B cell (primary cell): ENCODE results near the gene MEAF6. TPM values are rescaled to one million over a fixed set of nuclear protein-coding genes. Genes with fewer than 3 reads are reported as not detected.

Source experiments
- ATAC-seq: fragments of 200-7000 bp; cut with Tn5 transposase; one replicate; pipeline ENCODE4 v1.10.0; 2021; ENCODE audit warnings: low read depth, mild to moderate bottlenecking, moderate number of reproducible peaks, moderate library complexity
- CTCF ChIA-PET: fragments of 350-600 bp; sonication (Branson Sonifier 250); formaldehyde crosslinking; loops from one replicate; lab custom pipeline; 2021; ENCODE audit warnings: antibody characterized with exemption, inconsistent platforms; lab: Charles Lee
- POLR2A ChIA-PET: fragments of 350-600 bp; sonication (Branson Sonifier 250); formaldehyde crosslinking; loops from one replicate; lab custom pipeline; 2021; ENCODE audit warnings: antibody characterized with exemption; lab: Charles Lee
- DNase-seq: peaks from one replicate; pipeline ENCODE4 v3.0.0; 2013
- H2AFZ ChIP-seq: 2 replicates; pipeline ENCODE4 v1.6.1; 2012; ENCODE audit warnings: mild to moderate bottlenecking, low read depth, low read length; ENCODE audit not compliant: insufficient read depth, poor library complexity, severe bottlenecking
- H3K27ac ChIP-seq, 2 donors: 1 replicate in 1 of 2; 2 replicates in 1 of 2; pipeline ENCODE4 v1.5.1; 2012 to 2013; ENCODE audit warnings: low read length in 2 of 2, mild to moderate bottlenecking in 2 of 2, moderate library complexity in 1 of 2
- H3K27me3 ChIP-seq, 4 experiments: fragments of 200-600 bp in 1 of 4; sonication (generic) in 1 of 4; replicated peaks in 1 of 4; 1 replicate in 2 of 4; 2 replicates in 2 of 4; pipeline versions ENCODE4 v1.6.1 to v1.7.0; 2013 to 2016; ENCODE audit warnings: low read length in 3 of 4, mild to moderate bottlenecking in 2 of 4, mixed read lengths in 1 of 4, moderate library complexity in 1 of 4; ENCODE audit not compliant: insufficient read depth in 4 of 4, control insufficient read depth in 3 of 4; ENCODE audit errors: control extremely low read depth in 1 of 4
- H3K36me3 ChIP-seq, 2 experiments: replicated peaks in 1 of 2; 1 replicate in 1 of 2; 2 replicates in 1 of 2; pipeline versions ENCODE4 v1.6.1 to v1.7.1; 2013; ENCODE audit warnings: low read length in 1 of 2; ENCODE audit not compliant: insufficient read depth in 2 of 2, control insufficient read depth in 1 of 2; ENCODE audit errors: control extremely low read depth in 1 of 2, extremely low read depth in 1 of 2
- H3K4me1 ChIP-seq, 2 donors: fragments of 200-600 bp in 1 of 2; sonication (generic) in 1 of 2; 1 replicate in 1 of 2; 2 replicates in 1 of 2; pipeline versions ENCODE4 v1.5.1 to v1.6.1; 2013 to 2017; ENCODE audit warnings: low read length in 2 of 2; ENCODE audit not compliant: control insufficient read depth in 2 of 2, insufficient read depth in 2 of 2
- H3K4me2 ChIP-seq: replicated peaks from 2 replicates; pipeline ENCODE3; 2012; ENCODE audit warnings: mild to moderate bottlenecking, low read depth, low read length; ENCODE audit not compliant: poor library complexity, severe bottlenecking
- H3K4me3 ChIP-seq, 5 experiments: fragments of 200-600 bp in 1 of 5; sonication (generic) in 1 of 5; 1 replicate in 3 of 5; 2 replicates in 2 of 5; pipeline versions ENCODE4 v1.5.1 to v1.7.0; 2011 to 2016; ENCODE audit warnings: low read length in 4 of 5, mild to moderate bottlenecking in 4 of 5, low read depth in 2 of 5, control low read depth in 1 of 5, moderate library complexity in 1 of 5; ENCODE audit not compliant: insufficient read depth in 1 of 5; ENCODE audit errors: control extremely low read depth in 1 of 5, extremely low read depth in 1 of 5
- H3K79me2 ChIP-seq: fragments of 200-600 bp; sonication (generic); one replicate; pipeline ENCODE4 v1.6.0; 2016; ENCODE audit warnings: low read length; ENCODE audit not compliant: control insufficient read depth, insufficient read depth
- H3K9ac ChIP-seq: fragments of 200-600 bp; sonication (generic); 2 replicates; pipeline ENCODE4 v1.6.1; 2017; ENCODE audit warnings: mild to moderate bottlenecking, low read length, moderate library complexity
- H3K9me3 ChIP-seq, 3 donors: one replicate each; pipeline versions ENCODE4 v1.6.1 to v1.7.1; 2013; ENCODE audit warnings: low read length in 2 of 3; ENCODE audit not compliant: control insufficient read depth in 2 of 3, insufficient read depth in 1 of 3; ENCODE audit errors: control extremely low read depth in 1 of 3
- H4K20me1 ChIP-seq: 2 replicates; pipeline ENCODE4 v1.6.0; 2012; ENCODE audit warnings: mild to moderate bottlenecking, low read length; ENCODE audit not compliant: insufficient read depth, control insufficient read depth, poor library complexity, severe bottlenecking
- H3K27ac Mint-ChIP-seq: one replicate; pipeline ENCODE4 v1.8.0; 2021; ENCODE audit warnings: mixed read lengths
- H3K27me3 Mint-ChIP-seq: one replicate; pipeline ENCODE4 v1.8.0; 2021; ENCODE audit warnings: mixed read lengths
- H3K4me1 Mint-ChIP-seq: one replicate; pipeline ENCODE4 v1.8.0; 2021; ENCODE audit warnings: mixed read lengths
- H3K4me3 Mint-ChIP-seq: one replicate; pipeline ENCODE4 v1.8.0; 2021; ENCODE audit warnings: mixed read lengths
- H3K9me3 Mint-ChIP-seq: one replicate; pipeline ENCODE4 v1.8.0; 2022; ENCODE audit warnings: mixed read lengths; ENCODE audit not compliant: insufficient read depth
- EZH2 ChIP-seq: IDR thresholded peaks from 2 replicates; pipeline ENCODE4 v1.6.1; 2012; ENCODE audit warnings: borderline replicate concordance, low read depth, mild to moderate bottlenecking, moderate library complexity, low read length; ENCODE audit not compliant: insufficient read depth, poor library complexity, severe bottlenecking
- WGBS: methylation state at CpG from one replicate; pipeline ENCODE4 v1.1.5; 2013; ENCODE audit warnings: missing lambda C conversion rate; ENCODE audit not compliant: insufficient coverage; 5-methylcytosine and 5-hydroxymethylcytosine counted together
- intact Hi-C: fragments of 100-400 bp; cut with micrococcal nuclease; formaldehyde crosslinking; loops from one replicate; pipeline ENCODE4 v1.10.0; 2022
- polyA plus RNA-seq: library from polyadenylated mRNA; depleted of rRNA; stranded (reverse); fragments of >200 nt; gene quantifications from 2 replicates; pipeline ENCODE4 v1.2.3, GENCODE V29; 2012
- total RNA-seq, 2 donors: library from RNA; stranded (reverse); fragments of 120-200 nt in 1 of 2; gene quantifications; 1 replicate in 1 of 2; 2 replicates in 1 of 2; pipeline versions ENCODE4 v1.2.3 to v1.2.4, GENCODE V29; 2013 to 2022
- TF ChIP-seq, protein P1 (sequence below): fragments of 200-600 bp; IDR thresholded peaks from one replicate; pipeline ENCODE4 v1.8.0; 2022; ENCODE audit warnings: antibody characterized with exemption, mild to moderate bottlenecking

MEAF6 gene
- total and polyA plus RNA-seq, 2 donors (not counting 1 experiment from before 2014, with no cell fraction given): 52.5 to 84.2 TPM

DNA sequence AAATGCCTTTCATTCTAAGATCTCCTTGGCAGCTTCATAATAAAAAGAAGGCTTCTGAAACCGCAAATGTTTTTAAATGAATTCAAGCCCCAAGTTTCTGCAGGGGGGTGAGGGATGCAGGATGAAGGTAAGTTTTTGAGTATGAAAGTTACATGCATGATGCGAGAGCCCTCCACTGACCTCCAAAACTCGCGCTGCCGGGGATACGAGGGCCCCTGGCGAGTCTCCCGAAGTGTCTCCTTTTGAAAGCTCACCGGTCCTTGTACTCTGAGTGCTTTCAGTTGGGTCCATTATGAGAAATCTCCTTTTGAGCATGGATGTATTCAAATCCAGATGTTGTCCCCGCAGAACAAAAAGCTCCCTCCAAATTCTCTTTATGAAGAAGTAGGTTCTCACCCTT is 59.0 kb downstream of the MEAF6 start:
- ATAC-seq (no peak), DNase-seq (no peak)
- Histone ChIP-seq H3K9me3 (no peaks in the 10 kb centered on the region), H3K4me2 (no peak overlapping the region), H3K27ac (no peak overlapping the region), H4K20me1 (no peaks in the 10 kb centered on the region), H3K4me1 (peaks cover 0 to 6% of the 10 kb centered on the region in 2 donors), H3K36me3 (no peaks in the 10 kb centered on the region), H3K4me3 (no peak overlapping the region), H2AFZ (no peak overlapping the region), H3K79me2 (no peaks in the 10 kb centered on the region), H3K9ac (no peak overlapping the region), H3K27me3 (peaks cover 0 to 2% (median 0%) of the 10 kb centered on the region in 4 experiments)
- TF ChIP-seq EZH2: no peak
- TF ChIP-seq, protein P1, sequence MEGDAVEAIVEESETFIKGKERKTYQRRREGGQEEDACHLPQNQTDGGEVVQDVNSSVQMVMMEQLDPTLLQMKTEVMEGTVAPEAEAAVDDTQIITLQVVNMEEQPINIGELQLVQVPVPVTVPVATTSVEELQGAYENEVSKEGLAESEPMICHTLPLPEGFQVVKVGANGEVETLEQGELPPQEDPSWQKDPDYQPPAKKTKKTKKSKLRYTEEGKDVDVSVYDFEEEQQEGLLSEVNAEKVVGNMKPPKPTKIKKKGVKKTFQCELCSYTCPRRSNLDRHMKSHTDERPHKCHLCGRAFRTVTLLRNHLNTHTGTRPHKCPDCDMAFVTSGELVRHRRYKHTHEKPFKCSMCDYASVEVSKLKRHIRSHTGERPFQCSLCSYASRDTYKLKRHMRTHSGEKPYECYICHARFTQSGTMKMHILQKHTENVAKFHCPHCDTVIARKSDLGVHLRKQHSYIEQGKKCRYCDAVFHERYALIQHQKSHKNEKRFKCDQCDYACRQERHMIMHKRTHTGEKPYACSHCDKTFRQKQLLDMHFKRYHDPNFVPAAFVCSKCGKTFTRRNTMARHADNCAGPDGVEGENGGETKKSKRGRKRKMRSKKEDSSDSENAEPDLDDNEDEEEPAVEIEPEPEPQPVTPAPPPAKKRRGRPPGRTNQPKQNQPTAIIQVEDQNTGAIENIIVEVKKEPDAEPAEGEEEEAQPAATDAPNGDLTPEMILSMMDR: no peak
- 96% methylated on average over 9 of the region's 10 CpGs for WGBS
- ChIA-PET CTCF (interaction anchor here (0.7 to 13.7 kb wide), 11 partner anchors 25 to 879 kb away, joined by 3 to 690 read pairs (median 4); partner anchors contain the start of genes MEAF6 and ZC3H12A), POLR2A (interaction anchor here (0.6 to 1.9 kb wide), 2 partner anchors 31 to 1222 kb away, joined by 6 to 8 read pairs; no protein-coding TSS in a partner anchor)
- intact Hi-C loops: loop anchor here (1.0 kb wide), 2 partner anchors 32 to 227 kb away; no protein-coding TSS in a partner anchor
- no peak overlapping the region for H3K4me3 Mint-ChIP-seq
- no peaks in the 10 kb centered on the region for H3K27me3 Mint-ChIP-seq
- peaks cover 4% of the 10 kb centered on the region for H3K4me1 Mint-ChIP-seq
- H3K9me3 Mint-ChIP-seq: no peaks in the 10 kb centered on the region
- H3K27ac Mint-ChIP-seq: no peak overlapping the region

GRCh38 chr1:37453647-37454046 is 60.9 kb downstream of the MEAF6 start:
- H3K36me3 ChIP-seq: no peaks in the 10 kb centered on the region
- DNase-seq (no peak), ATAC-seq (no peak)
- no peaks in the 10 kb centered on the region for H3K9me3 ChIP-seq
- ChIA-PET CTCF (interaction anchor here (1.2 to 13.7 kb wide), 5 partner anchors 14 to 227 kb away, joined by 6 to 690 read pairs (median 25); partner anchors contain the start of genes MEAF6 and ZC3H12A), POLR2A (interaction anchor here (1.2 to 1.9 kb wide), 3 partner anchors 21 to 33 kb away, joined by 3 to 20 read pairs (median 8); partner anchors contain the start of gene ZC3H12A)
- H3K4me2 ChIP-seq: no peak overlapping the region
- 92% methylated on average over 7 of the region's 7 CpGs for WGBS
- H2AFZ ChIP-seq: no peak overlapping the region
- intact Hi-C loops: no loop called here
- no peak overlapping the region for H3K27ac ChIP-seq
- no peaks in the 10 kb centered on the region for H3K79me2 ChIP-seq
- H3K4me1 Mint-ChIP-seq: peaks cover 12% of the 10 kb centered on the region
- H3K9ac ChIP-seq: no peak overlapping the region
- H3K4me3 Mint-ChIP-seq: no peak overlapping the region
- TF ChIP-seq EZH2: no peak
- TF ChIP-seq, protein P1: no peak
- H3K9me3 Mint-ChIP-seq: no peaks in the 10 kb centered on the region
- H3K27me3 Mint-ChIP-seq: peaks cover under 1% of the 10 kb centered on the region
- no peaks in the 10 kb centered on the region for H4K20me1 ChIP-seq
- no peak overlapping the region for H3K4me3 ChIP-seq
- peaks cover 8 to 17% of the 10 kb centered on the region in 2 donors for H3K4me1 ChIP-seq
- peaks cover 0 to 2% (median 0%) of the 10 kb centered on the region in 4 experiments for H3K27me3 ChIP-seq
- H3K27ac Mint-ChIP-seq: no peak overlapping the region
